Hematopoietic multipotent progenitor cell treated with erythropoietin and hydrocortisone succinate and interleukin-3 and kit ligand, for 17 days (in vitro differentiated cells): ENCODE results near the gene ARMH3.

Source experiments
- DNase-seq: peaks from one replicate; pipeline ENCODE4 v3.0.0-alpha.2; 2015; ENCODE audit warnings: low spot score

The ARMH3 gene

GRCh38 chr10:101939008-101939648, 116.8 kb downstream of the ARMH3 start:
- DNase-seq, result no peak

DNA sequence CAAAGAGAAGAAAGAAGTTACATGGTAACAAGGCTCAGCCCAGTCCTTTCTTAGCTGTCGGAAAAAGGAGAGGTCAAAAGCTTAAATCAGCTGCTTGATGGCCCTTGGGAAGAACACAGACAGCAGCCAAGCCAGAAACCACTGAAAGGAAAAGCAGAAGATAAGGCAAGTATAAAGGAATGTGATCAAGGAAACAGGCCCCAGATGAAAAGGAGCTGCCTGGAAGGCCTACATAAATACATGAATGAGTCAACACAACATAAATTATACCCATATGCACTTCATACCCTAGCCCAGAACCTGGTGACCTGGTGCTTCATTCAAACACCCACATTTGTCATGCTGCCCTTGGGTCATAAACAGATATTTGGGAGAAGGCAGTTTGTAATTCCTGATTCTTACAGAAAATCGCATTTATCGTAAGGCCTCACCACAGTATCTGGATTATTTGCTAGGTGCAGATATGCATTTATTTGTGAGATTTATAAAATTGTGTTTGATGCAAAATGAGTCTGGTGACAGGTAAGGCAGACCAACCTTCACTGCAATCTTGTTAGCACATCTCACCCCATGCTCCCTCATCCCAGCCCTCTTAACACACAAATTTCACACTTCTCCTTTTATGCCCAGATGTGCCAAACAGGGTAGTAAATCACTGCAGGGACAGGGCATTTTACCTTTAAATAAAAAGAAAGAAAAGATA, 117.5 kb downstream of the ARMH3 start:
- no peak for DNase-seq

- no peak for DNase-seq
These were observed 120.5 kb downstream of the ARMH3 start for GRCh38 chr10:101935431-101935830.

DNA sequence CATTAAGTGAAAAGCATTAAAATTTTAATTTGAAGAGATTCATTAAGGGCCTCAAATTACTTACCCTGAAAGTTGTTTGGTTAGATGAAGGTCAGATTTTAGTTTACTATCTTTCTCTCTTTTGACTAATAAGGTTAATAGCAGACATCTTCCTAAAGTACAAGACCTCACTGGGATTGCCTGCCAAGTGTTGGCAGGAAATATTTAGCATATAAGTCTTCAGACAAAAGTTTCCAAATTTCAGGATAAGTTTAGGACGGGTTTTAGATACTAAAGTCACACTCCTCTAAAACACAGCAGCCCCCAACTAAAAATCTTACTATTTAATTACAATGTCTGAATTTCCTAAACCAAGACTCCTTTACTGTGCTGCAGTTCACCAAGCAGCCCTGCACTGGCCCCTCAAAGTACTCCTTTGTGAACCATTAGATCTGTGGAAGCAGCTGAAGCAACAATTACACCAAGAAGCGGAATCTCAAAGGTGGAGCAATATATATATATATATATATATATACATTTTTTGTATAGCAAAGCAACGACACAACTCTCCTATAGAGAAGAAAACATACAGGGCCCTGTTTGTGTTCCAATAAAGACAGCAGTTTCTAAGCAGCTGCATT, 121.2 kb downstream of the ARMH3 start:
- no peak for DNase-seq

GRCh38 chr10:101933976-101934375, 122.0 kb downstream of the ARMH3 start:
- no peak for DNase-seq

DNA sequence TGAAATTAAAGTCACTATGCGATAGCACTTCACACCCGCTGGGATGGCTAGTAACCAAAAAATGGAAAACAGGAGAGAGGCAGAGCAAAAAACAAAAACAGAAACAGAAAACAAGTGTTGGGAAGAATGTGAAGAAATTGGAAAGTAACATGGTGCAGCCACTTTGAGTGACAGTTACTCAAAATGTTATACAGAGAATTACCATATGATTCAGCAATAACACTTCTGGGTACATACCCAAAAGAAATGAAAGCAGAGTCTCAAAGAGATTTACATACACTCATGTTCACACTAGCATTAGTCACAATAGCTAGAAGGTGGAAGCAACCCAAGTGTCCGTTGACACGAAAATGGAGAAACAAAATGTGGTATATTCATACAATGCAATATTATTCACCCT, 123.8 kb downstream of the ARMH3 start:
- no peak for DNase-seq

DNA sequence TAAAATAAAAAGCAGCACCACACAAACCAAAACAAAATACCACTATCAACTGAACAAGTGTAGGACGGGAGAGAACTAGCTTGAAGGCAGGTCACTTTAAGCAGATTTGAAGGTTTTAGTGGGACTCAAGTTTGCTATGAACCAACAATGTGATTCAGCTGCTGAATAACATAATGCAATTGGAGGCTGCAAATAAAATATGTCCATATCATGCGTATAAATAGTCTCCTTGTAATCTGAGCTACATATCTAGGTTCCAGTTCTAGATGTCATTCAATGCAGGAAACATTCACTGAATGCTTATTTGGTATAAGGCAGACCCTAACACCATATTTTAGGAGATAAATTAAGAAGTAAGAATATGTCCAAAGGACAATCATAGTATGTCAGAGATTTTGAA, 130.9 kb downstream of the ARMH3 start:
- DNase-seq, result no peak

GRCh38 chr10:101923256-101923655, 132.7 kb downstream of the ARMH3 start:
- no peak for DNase-seq

DNA sequence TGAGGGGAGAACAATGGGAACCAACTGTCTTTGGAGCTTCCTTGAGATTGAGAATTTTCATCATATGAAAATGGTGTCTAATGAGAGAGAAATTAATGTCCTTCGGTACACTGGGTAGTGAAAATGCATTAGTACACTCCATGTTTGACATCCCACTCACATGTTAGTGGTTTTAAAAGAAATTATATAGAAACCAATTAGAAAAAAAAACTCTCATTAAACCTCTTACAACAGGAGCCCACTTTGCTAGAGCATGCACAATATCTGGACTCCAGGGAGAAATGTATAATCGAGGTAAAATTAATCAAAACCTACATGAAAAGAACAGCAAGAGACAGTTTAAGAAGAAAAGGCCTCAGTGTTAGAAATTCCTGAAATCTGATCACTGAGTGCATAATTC, 133.1 kb downstream of the ARMH3 start:
- no peak for DNase-seq

DNA sequence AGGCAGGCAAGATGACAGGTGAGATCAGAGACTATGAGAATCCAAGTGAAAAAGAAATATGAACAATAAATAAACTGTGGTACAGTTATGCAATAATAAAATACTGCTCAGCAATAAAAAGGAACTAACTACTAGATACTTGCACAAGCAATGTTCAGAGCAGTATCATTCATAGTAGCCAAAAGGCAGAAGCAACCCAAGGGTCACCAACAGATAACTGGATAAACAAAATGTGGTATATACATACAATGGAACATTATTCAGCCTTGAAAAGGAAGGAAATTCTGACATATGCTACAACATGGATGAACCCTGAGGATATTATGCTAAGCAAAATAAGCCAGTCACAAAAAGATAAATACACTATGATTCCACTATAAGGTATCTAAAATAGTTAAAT, 135.4 kb downstream of the ARMH3 start:
- no peak for DNase-seq

DNA sequence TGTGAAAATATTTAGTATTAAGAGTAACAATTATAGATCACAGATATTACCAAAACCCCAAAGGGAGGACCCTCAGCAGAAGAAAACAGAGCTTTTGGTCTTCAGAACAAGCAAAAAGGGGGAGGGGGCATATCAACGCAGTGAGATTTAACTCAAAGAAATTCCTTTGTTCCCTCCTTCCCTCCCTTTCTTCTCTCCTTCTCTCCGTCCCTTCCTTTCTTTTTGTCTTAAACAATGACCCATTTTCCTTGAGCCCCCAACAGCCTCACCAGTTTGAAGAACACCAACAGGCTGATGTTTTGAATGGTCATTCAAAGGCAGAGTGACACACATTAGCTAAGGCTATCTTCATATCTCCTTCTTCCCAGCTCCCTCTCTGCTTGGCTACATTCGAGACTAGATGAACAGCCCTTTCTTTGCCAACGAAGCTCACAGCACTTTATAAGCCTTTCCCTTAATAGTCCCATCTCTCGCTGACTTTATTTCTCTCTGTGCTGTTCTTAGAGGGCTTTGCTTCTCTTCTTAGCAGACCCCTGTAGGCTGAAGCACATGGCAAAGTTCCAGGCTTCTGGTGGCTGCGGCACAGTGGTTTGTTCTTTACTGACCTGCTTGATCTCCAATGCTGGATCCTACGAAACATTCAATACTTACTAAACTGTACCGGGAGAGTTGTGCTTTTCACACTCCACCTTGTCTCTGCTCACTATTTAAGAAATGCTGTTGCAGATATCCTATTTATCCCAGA, 136.8 kb downstream of the ARMH3 start:
- DNase-seq, result no peak

DNA sequence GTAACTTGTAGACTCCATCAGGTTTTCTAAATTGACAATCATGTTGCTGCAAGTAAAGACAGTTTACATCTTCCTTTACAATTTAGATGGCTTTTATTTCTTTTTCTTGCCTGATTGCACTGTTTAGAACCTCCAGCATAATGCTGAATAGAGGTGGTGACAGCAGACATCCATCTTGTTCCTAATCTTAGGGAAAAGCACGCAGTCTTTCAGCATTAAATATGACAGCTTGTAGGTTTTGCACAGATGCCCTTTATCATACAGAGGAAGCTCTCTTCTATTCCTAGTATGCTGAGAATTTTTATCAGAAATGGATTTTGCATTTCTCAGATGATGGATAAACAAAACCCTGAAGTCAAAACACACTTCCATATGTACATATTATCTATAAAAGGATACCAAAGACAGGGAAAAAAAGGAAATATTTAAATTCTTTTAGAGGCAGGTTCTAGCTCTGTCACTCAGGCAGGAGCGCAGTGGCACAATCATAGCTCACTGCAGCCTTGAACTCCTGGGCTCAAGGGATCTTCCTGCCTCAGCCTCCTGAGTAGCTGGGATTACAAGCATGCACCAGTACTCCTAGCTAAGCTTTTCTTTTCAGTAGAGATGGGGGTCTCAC, 143.3 kb downstream of the ARMH3 start:
- no peak for DNase-seq

DNA sequence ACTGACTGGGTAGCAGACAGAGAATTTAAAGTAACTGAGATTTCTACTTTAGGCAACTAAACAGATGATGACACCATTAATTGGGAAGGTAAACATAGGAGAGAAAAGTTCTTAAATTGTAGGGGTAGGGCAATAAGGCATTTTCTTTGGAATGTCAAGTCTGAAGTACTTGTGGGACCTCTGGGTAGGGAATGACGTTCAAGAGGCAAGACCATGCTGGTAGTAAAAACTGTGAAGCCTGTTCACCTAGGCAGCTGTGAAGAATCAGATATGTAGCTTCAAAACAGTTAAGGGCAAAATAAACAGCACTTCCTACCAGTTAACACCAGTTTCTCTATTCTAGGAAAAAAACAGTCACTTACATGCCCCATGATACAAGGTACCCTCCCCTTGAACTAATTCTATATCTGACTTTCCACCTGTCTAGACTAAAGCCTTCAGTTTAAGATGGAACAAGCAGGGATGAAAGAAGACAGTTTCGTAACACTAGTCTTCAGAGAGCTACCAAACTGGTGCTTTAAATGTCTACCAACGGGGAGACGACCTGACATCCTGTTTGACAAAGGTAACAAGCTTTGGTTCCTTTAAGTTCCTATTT, 149.3 kb downstream of the ARMH3 start:
- no peak for DNase-seq

DNA sequence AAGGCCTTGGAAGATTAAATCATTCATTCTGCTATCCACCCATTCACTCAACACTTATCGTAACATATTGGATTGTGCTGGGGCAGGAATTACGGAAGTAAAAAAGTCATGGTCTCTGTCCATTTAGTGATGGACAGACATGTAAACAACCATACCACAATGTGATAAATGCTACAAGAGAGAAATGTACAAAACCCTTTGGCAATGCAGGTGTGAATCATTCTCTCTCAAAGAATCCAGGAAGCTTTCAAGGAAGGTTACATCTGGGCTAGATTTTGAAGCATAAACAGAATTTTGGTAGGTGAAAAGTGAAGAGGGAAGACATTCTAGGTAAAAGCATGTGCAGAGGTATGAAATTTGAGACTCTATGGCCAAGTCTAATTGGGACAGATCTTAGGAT, 150.7 kb downstream of the ARMH3 start:
- no peak for DNase-seq

GRCh38 chr10:101903827-101904550, 152.0 kb downstream of the ARMH3 start:
- DNase-seq, result no peak

- no peak for DNase-seq
These were observed 153.2 kb downstream of the ARMH3 start for GRCh38 chr10:101902820-101903145.

- DNase-seq, result no peak
These were observed 153.7 kb downstream of the ARMH3 start for GRCh38 chr10:101902032-101902819.

GRCh38 chr10:101901340-101901739, 154.6 kb downstream of the ARMH3 start:
- DNase-seq, result no peak

DNA sequence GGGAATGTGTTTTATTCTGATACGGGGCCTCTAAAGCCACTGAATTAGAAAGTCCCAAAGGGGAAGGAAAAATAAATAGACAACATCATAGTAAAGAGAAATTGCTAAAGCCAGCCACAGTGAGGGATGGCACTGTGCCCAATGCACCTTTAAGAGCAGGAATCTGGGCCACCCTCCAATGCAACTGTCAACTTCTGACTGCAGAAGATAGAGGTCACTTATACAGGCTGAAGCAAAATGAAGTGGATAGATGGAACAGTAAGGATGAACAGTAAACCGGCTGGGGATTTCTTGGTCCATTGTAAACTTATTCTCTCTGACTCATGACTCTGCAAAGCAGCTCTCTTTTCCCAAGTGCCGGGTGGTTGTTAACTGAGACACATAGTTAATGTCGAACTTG, 158.3 kb downstream of the ARMH3 start:
- DNase-seq, result no peak

DNA sequence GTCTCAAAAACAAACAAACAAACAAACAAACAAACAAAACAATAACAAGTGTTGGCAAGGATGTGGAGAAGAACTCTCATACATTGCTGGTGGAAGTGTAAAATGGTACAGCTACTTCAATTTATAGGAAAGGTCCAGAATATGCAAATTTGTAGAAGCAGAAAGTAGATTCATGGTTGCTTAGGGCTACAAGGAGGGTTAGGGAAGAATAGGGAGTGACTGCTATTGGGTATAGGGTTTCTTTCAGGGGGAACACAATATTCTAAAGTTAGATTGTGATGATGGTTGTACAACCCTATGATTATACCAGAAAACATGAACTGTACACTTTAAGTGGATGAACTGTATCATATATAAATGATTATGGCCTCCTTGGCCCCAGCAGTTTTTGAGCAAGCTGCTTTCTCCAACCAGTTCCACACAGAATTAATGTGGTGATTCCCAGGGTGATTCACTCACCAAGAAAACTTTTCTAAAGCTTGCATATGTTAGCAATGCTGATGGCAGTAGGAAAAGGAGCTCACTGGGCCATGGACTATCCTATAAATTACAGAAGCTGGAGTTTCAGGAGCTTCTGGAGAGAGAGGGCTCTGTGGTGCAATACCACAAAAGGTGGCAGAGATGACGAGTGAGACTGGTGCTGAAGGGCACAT, 159.6 kb downstream of the ARMH3 start:
- no peak for DNase-seq
